GM23248 (cell line): Measurements from ENCODE around the gene MN1. TPM values are rescaled to one million over a fixed set of nuclear protein-coding genes. Genes with fewer than 3 reads are reported as not detected.

Experiments
- DNase-seq: peaks from one replicate; pipeline ENCODE4 v3.0.0-alpha.2; 2015
- H2AFZ ChIP-seq: fragments of 200-600 bp; sonication (generic); 2 replicates; pipeline ENCODE4 v1.6.1; 2016; ENCODE audit warnings: antibody characterized with exemption
- H3F3A ChIP-seq: fragments of 200-600 bp; sonication (generic); 2 replicates; pipeline ENCODE4 v1.6.1; 2016; ENCODE audit warnings: mild to moderate bottlenecking, antibody characterized with exemption, mixed run types; ENCODE audit not compliant: insufficient read depth
- H3K27ac ChIP-seq: fragments of 200-600 bp; sonication (generic); 2 replicates; pipeline ENCODE4 v1.5.1; 2016; ENCODE audit warnings: mild to moderate bottlenecking
- H3K27me3 ChIP-seq: fragments of 200-600 bp; sonication (generic); replicated peaks from 2 replicates; pipeline ENCODE4 v1.6.1; 2016; ENCODE audit warnings: mild to moderate bottlenecking; ENCODE audit not compliant: insufficient read depth
- H3K36me3 ChIP-seq: fragments of 200-600 bp; sonication (generic); 2 replicates; pipeline ENCODE4 v1.6.1; 2016; ENCODE audit warnings: low read depth, mild to moderate bottlenecking
- H3K4me1 ChIP-seq: fragments of 200-600 bp; sonication (generic); 2 replicates; pipeline ENCODE4 v1.6.1; 2016; ENCODE audit warnings: mild to moderate bottlenecking; ENCODE audit not compliant: insufficient read depth
- H3K4me2 ChIP-seq: fragments of 200-600 bp; sonication (generic); one replicate; pipeline ENCODE4 v1.6.1; 2016; ENCODE audit warnings: mild to moderate bottlenecking; ENCODE audit not compliant: unreplicated experiment
- H3K4me3 ChIP-seq: fragments of 200-600 bp; sonication (generic); 2 replicates; pipeline ENCODE4 v1.5.1; 2016; ENCODE audit warnings: mild to moderate bottlenecking
- H3K79me2 ChIP-seq: fragments of 200-600 bp; sonication (generic); 2 replicates; pipeline ENCODE4 v1.6.1; 2016; ENCODE audit warnings: mild to moderate bottlenecking; ENCODE audit not compliant: insufficient read depth
- H3K9ac ChIP-seq: fragments of 200-600 bp; sonication (generic); 2 replicates; pipeline ENCODE4 v1.6.1; 2016; ENCODE audit warnings: mild to moderate bottlenecking
- H3K9me2 ChIP-seq: fragments of 200-600 bp; sonication (generic); 2 replicates; pipeline ENCODE4 v1.6.1; 2016; ENCODE audit warnings: mixed run types, mild to moderate bottlenecking, moderate library complexity; ENCODE audit not compliant: insufficient read depth
- H3K9me3 ChIP-seq: fragments of 200-600 bp; sonication (generic); one replicate; pipeline ENCODE4 v1.6.1; 2017; ENCODE audit warnings: low read depth
- H4K20me1 ChIP-seq: fragments of 200-600 bp; sonication (generic); 2 replicates; pipeline ENCODE4 v1.6.0; 2016; ENCODE audit not compliant: insufficient read depth
- EZH2 ChIP-seq: fragments of 200-600 bp; sonication (generic); IDR thresholded peaks from 2 replicates; pipeline ENCODE4 v1.6.1; 2018; ENCODE audit warnings: antibody characterized with exemption, mild to moderate bottlenecking; ENCODE audit not compliant: insufficient read depth, poor library complexity, severe bottlenecking
- EZH2phosphoT487 ChIP-seq: fragments of 200-600 bp; sonication (generic); IDR thresholded peaks from 2 replicates; pipeline ENCODE4 v1.6.1; 2018; ENCODE audit warnings: antibody characterized with exemption, moderate library complexity, mild to moderate bottlenecking, low read depth; ENCODE audit not compliant: insufficient read depth
- WGBS, 2 experiments: methylation state at CpG; one replicate each; pipeline ENCODE4 v1.1.6; 2015 to 2017; ENCODE audit warnings: low lambda C conversion rate in 2 of 2, low coverage in 1 of 2; ENCODE audit errors: missing lambda C conversion rate in 2 of 2; 5-methylcytosine and 5-hydroxymethylcytosine counted together
- in situ Hi-C: fragments of 300-500 bp; cut with MboI; formaldehyde crosslinking; loops from 2 replicates; pipeline ENCODE4 v1.15.0; 2020
- polyA plus RNA-seq: library from polyadenylated mRNA; unstranded; fragments of >200 nt; fragmentation: Nextera tagmentation; extraction: Ambion mirVana; gene quantifications from 2 replicates; pipeline ENCODE4 v1.2.1, GENCODE V29; 2016
- total RNA-seq: library from RNA; depleted of rRNA; stranded (reverse); fragments of >200 nt; shearing (Covaris generic); gene quantifications from 2 replicates; pipeline ENCODE4 v1.2.3, GENCODE V29; 2014

MN1 gene
- total and polyA plus RNA-seq, 2 experiments from 2014 or later: 4.2 to 24.8 TPM

- no peaks in the 10 kb centered on the region for H3K36me3 ChIP-seq
- no peak for TF ChIP-seq EZH2phosphoT487
- no peak for TF ChIP-seq EZH2
- no peaks in the 10 kb centered on the region for H3F3A ChIP-seq
- no peak overlapping the region for H3K9ac ChIP-seq
- no peak overlapping the region for H3K27ac ChIP-seq
- no peaks in the 10 kb centered on the region for H3K4me1 ChIP-seq
- H3K9me3 ChIP-seq: no peaks in the 10 kb centered on the region
- no peaks in the 10 kb centered on the region for H4K20me1 ChIP-seq
- H3K79me2 ChIP-seq: no peaks in the 10 kb centered on the region
- WGBS, 2 experiments: 65 to 73% methylated on average over 3 of the region's 3 CpGs
- no peak overlapping the region for H2AFZ ChIP-seq
- in situ Hi-C loops: no loop called here
- DNase-seq: no peak
- H3K27me3 ChIP-seq: no peaks in the 10 kb centered on the region
- no peak overlapping the region for H3K4me2 ChIP-seq
- H3K9me2 ChIP-seq: no peaks in the 10 kb centered on the region
- H3K4me3 ChIP-seq: no peak overlapping the region
Measured at GRCh38 chr22:27740202-27740748, 61.3 kb downstream of the MN1 start.

GRCh38 chr22:27737521-27737920 lies 64.0 kb downstream of the MN1 start:
- H3K36me3 ChIP-seq: no peaks in the 10 kb centered on the region
- H3K9me3 ChIP-seq: no peaks in the 10 kb centered on the region
- H3K9ac ChIP-seq: no peak overlapping the region
- H3F3A ChIP-seq: no peaks in the 10 kb centered on the region
- no peak for DNase-seq
- H2AFZ ChIP-seq: no peak overlapping the region
- 84 to 87% methylated on average over 4 of the region's 4 CpGs for WGBS, 2 experiments
- no peaks in the 10 kb centered on the region for H3K79me2 ChIP-seq
- H3K27me3 ChIP-seq: no peaks in the 10 kb centered on the region
- no peaks in the 10 kb centered on the region for H3K4me1 ChIP-seq
- no peak overlapping the region for H3K27ac ChIP-seq
- no peak overlapping the region for H3K4me3 ChIP-seq
- no peaks in the 10 kb centered on the region for H4K20me1 ChIP-seq
- H3K9me2 ChIP-seq: no peaks in the 10 kb centered on the region
- in situ Hi-C loops: no loop called here
- H3K4me2 ChIP-seq: no peak overlapping the region
- TF ChIP-seq EZH2phosphoT487 (no peak), EZH2 (no peak)

GRCh38 chr22:27734066-27734465 lies 67.5 kb downstream of the MN1 start:
- no peak overlapping the region for H3K4me2 ChIP-seq
- in situ Hi-C loops: no loop called here
- H3K79me2 ChIP-seq: no peaks in the 10 kb centered on the region
- TF ChIP-seq EZH2: no peak
- no peak for TF ChIP-seq EZH2phosphoT487
- no peak overlapping the region for H3K4me3 ChIP-seq
- DNase-seq: no peak
- H3K9ac ChIP-seq: no peak overlapping the region
- H3F3A ChIP-seq: no peaks in the 10 kb centered on the region
- no peaks in the 10 kb centered on the region for H3K9me3 ChIP-seq
- 93 to 95% methylated on average over 4 of the region's 4 CpGs for WGBS, 2 experiments
- no peak overlapping the region for H2AFZ ChIP-seq
- no peaks in the 10 kb centered on the region for H4K20me1 ChIP-seq
- no peak overlapping the region for H3K27ac ChIP-seq
- H3K9me2 ChIP-seq: no peaks in the 10 kb centered on the region
- H3K36me3 ChIP-seq: no peaks in the 10 kb centered on the region
- H3K4me1 ChIP-seq: no peaks in the 10 kb centered on the region
- H3K27me3 ChIP-seq: no peaks in the 10 kb centered on the region

GRCh38 chr22:27732841-27733240 lies 68.7 kb downstream of the MN1 start:
- no peaks in the 10 kb centered on the region for H3K9me2 ChIP-seq
- H2AFZ ChIP-seq: no peak overlapping the region
- no peak overlapping the region for H3K4me3 ChIP-seq
- no peak overlapping the region for H3K4me2 ChIP-seq
- H3F3A ChIP-seq: 0 out of 2 replicates have a peak, but pooled peaks cover under 1% of the 10 kb centered on the region
- in situ Hi-C loops: no loop called here
- WGBS, 2 experiments: 79 to 84% methylated on average over 5 to 6 of the region's 6 CpGs
- H3K27me3 ChIP-seq: no peaks in the 10 kb centered on the region
- TF ChIP-seq EZH2phosphoT487: no peak
- TF ChIP-seq EZH2: no peak
- DNase-seq: no peak
- no peaks in the 10 kb centered on the region for H3K36me3 ChIP-seq
- H4K20me1 ChIP-seq: no peaks in the 10 kb centered on the region
- no peaks in the 10 kb centered on the region for H3K4me1 ChIP-seq
- no peaks in the 10 kb centered on the region for H3K79me2 ChIP-seq
- no peaks in the 10 kb centered on the region for H3K9me3 ChIP-seq
- no peak overlapping the region for H3K9ac ChIP-seq
- no peak overlapping the region for H3K27ac ChIP-seq

- Histone ChIP-seq H3K27me3 (no peaks in the 10 kb centered on the region), H3K4me1 (peaks cover 3% of the 10 kb centered on the region), H3K9me2 (no peaks in the 10 kb centered on the region), H3F3A (0 out of 2 replicates have a peak, but pooled peaks cover 5% of the 10 kb centered on the region), H3K36me3 (no peaks in the 10 kb centered on the region), H3K9me3 (no peaks in the 10 kb centered on the region), H3K4me3 (no peak overlapping the region), H3K4me2 (no peak overlapping the region), H3K27ac (no peak overlapping the region), H3K79me2 (no peaks in the 10 kb centered on the region), H4K20me1 (no peaks in the 10 kb centered on the region), H3K9ac (no peak overlapping the region), H2AFZ (no peak overlapping the region)
- no peak for DNase-seq
- TF ChIP-seq EZH2phosphoT487 (no peak), EZH2 (no peak)
- in situ Hi-C loops: no loop called here
- 73 to 87% methylated on average over 2 of the region's 2 CpGs for whole genome bisulfite sequencing, 2 experiments
Measured at GRCh38 chr22:27732391-27732790, 69.2 kb downstream of the MN1 start.
